ENCODE data around the gene PEDS1.

PEDS1 gene

DNA sequence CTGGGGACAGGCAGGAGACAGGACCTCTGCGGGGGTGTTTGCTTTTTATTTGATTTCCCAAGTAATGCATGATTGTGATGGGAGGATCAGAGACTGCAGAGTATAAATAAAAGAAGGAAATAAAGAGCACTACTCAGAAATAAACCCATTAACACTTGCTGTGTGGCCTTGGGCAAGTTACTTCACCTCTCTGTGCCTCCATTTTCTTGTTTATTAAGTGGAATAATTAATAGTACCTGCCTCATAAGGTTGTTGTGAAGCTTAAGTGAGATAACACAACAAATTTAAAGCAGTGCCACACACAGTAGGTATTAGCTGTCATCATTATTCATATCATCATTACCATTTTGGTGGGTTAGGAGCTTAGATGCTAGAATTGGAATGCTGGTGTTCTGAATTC lies 45.2 kb upstream of the PEDS1 start:
- no peak for DNase-seq (ENCODE audit: low spot score)
- no peak for ATAC-seq (ENCODE audit: low read depth)
- Histone ChIP-seq H3K4me3 (ENCODE audit: severe bottlenecking) (no peak overlapping the region), H3K4me1 (ENCODE audit: insufficient read depth, poor library complexity, severe bottlenecking) (no peaks in the 10 kb centered on the region), H3K36me3 (ENCODE audit: low read depth) (peaks cover 12% of the 10 kb centered on the region), H3K27ac (ENCODE audit: poor library complexity, severe bottlenecking) (no peak overlapping the region), H3K9me3 (ENCODE audit: severe bottlenecking) (peaks cover 6% of the 10 kb centered on the region), H3K27me3 (ENCODE audit: insufficient read depth, poor library complexity, severe bottlenecking) (no peaks in the 10 kb centered on the region)
- no peak for TF ChIP-seq CTCF (IDR thresholded peaks at IDR 0.05; ENCODE audit: poor library complexity, severe bottlenecking)

- no peak for TF ChIP-seq CTCF (IDR thresholded peaks at IDR 0.05; ENCODE audit: poor library complexity, severe bottlenecking)
- H3K36me3 ChIP-seq (ENCODE audit: low read depth), result peaks cover 17% of the 10 kb centered on the region
- peak; percentile 80 for DNase-seq (ENCODE audit: low spot score)
Observed at GRCh38 chr20:50198180-50198666, 44.7 kb upstream of the PEDS1 start.

GRCh38 chr20:50197463-50198179 lies 44.1 kb upstream of the PEDS1 start:
- DNase-seq (ENCODE audit: low spot score), result peak; percentile 72
- no peaks in the 10 kb centered on the region for H3K27me3 ChIP-seq (ENCODE audit: insufficient read depth, poor library complexity, severe bottlenecking)
- H3K4me1 ChIP-seq (ENCODE audit: insufficient read depth, poor library complexity, severe bottlenecking), result no peaks in the 10 kb centered on the region
- no peak overlapping the region for H3K4me3 ChIP-seq (ENCODE audit: severe bottlenecking)
- no peak for TF ChIP-seq CTCF (IDR thresholded peaks at IDR 0.05; ENCODE audit: poor library complexity, severe bottlenecking)
- peaks cover 23% of the 10 kb centered on the region for H3K36me3 ChIP-seq (ENCODE audit: low read depth)
- ATAC-seq (ENCODE audit: low read depth), result no peak
- no peak overlapping the region for H3K27ac ChIP-seq (ENCODE audit: poor library complexity, severe bottlenecking)
- no peaks in the 10 kb centered on the region for H3K9me3 ChIP-seq (ENCODE audit: severe bottlenecking)

More at GRCh38 chr20:50198180-50198666, 44.7 kb upstream of the PEDS1 start:
- Histone ChIP-seq H3K4me3 (ENCODE audit: severe bottlenecking) (no peak overlapping the region), H3K4me1 (ENCODE audit: insufficient read depth, poor library complexity, severe bottlenecking) (no peaks in the 10 kb centered on the region), H3K9me3 (ENCODE audit: severe bottlenecking) (peaks cover 2% of the 10 kb centered on the region), H3K27me3 (ENCODE audit: insufficient read depth, poor library complexity, severe bottlenecking) (no peaks in the 10 kb centered on the region), H3K27ac (ENCODE audit: poor library complexity, severe bottlenecking) (no peak overlapping the region)
- ATAC-seq (ENCODE audit: low read depth), result no peak

GRCh38 chr20:50196896-50197295 lies 43.4 kb upstream of the PEDS1 start:
- Histone ChIP-seq H3K36me3 (ENCODE audit: low read depth) (peaks cover 28% of the 10 kb centered on the region), H3K4me1 (ENCODE audit: insufficient read depth, poor library complexity, severe bottlenecking) (no peaks in the 10 kb centered on the region), H3K27me3 (ENCODE audit: insufficient read depth, poor library complexity, severe bottlenecking) (no peaks in the 10 kb centered on the region), H3K27ac (ENCODE audit: poor library complexity, severe bottlenecking) (no peak overlapping the region), H3K9me3 (ENCODE audit: severe bottlenecking) (no peaks in the 10 kb centered on the region), H3K4me3 (ENCODE audit: severe bottlenecking) (no peak overlapping the region)
- TF ChIP-seq CTCF (IDR thresholded peaks at IDR 0.05; ENCODE audit: poor library complexity, severe bottlenecking), result no peak
- no peak for ATAC-seq (ENCODE audit: low read depth)
- peak; percentile 77 for DNase-seq (ENCODE audit: low spot score)

GRCh38 chr20:50196248-50196647 lies 42.7 kb upstream of the PEDS1 start:
- no peaks in the 10 kb centered on the region for H3K4me1 ChIP-seq (ENCODE audit: insufficient read depth, poor library complexity, severe bottlenecking)
- H3K9me3 ChIP-seq (ENCODE audit: severe bottlenecking), result no peaks in the 10 kb centered on the region
- ATAC-seq (ENCODE audit: low read depth) (no peak), DNase-seq (ENCODE audit: low spot score) (peak; percentile 64)
- peaks cover 28% of the 10 kb centered on the region for H3K36me3 ChIP-seq (ENCODE audit: low read depth)
- H3K27me3 ChIP-seq (ENCODE audit: insufficient read depth, poor library complexity, severe bottlenecking), result no peaks in the 10 kb centered on the region
- no peak for TF ChIP-seq CTCF (IDR thresholded peaks at IDR 0.05; ENCODE audit: poor library complexity, severe bottlenecking)
- H3K27ac ChIP-seq (ENCODE audit: poor library complexity, severe bottlenecking), result no peak overlapping the region
- H3K4me3 ChIP-seq (ENCODE audit: severe bottlenecking), result no peak overlapping the region
